Stomach (tissue), 9 donors: ENCODE results near the gene ETV3L. TPM values are rescaled to one million over a fixed set of nuclear protein-coding genes. Genes with fewer than 3 reads are reported as not detected.

ENCODE experiments used
- DNase-seq, 2 donors: peaks; one replicate each; pipeline versions ENCODE4 v3.0.0 to v3.0.0-alpha.2; 2013 to 2019
- H3K27ac ChIP-seq, 5 donors: fragments of 200-600 bp in 4 of 5; sonication (generic) in 4 of 5; one replicate each; pipeline ENCODE4 v1.5.1; 2013 to 2019; ENCODE audit warnings: mild to moderate bottlenecking in 1 of 5, moderate library complexity in 1 of 5
- H3K27me3 ChIP-seq, 3 donors: fragments of 200-600 bp; sonication (generic); one replicate each; pipeline ENCODE4 v1.5.1; 2017 to 2019; ENCODE audit warnings: mixed run types in 1 of 3
- H3K36me3 ChIP-seq, 4 donors: fragments of 200-600 bp; sonication (generic); 1 replicate in 3 of 4; 2 replicates in 1 of 4; pipeline ENCODE4 v1.5.1; 2016 to 2019
- H3K4me1 ChIP-seq, 4 donors: fragments of 200-600 bp; sonication (generic); one replicate each; pipeline ENCODE4 v1.5.1; 2016 to 2019
- H3K4me3 ChIP-seq, 4 donors: fragments of 200-600 bp; sonication (generic) in 3 of 4; one replicate each; pipeline ENCODE4 v1.5.1; 2016 to 2019; ENCODE audit warnings: mild to moderate bottlenecking in 1 of 4
- H3K9me3 ChIP-seq, 4 donors: fragments of 200-600 bp; sonication (generic); one replicate each; pipeline ENCODE4 v1.5.1; 2016 to 2019
- EP300 ChIP-seq: sonication (generic); formaldehyde crosslinking; IDR thresholded peaks from one replicate; pipeline ENCODE4 v1.6.1; 2017; ENCODE audit warnings: antibody characterized with exemption
- POLR2A ChIP-seq, 4 donors: fragments of 450-650 bp; IDR thresholded peaks; one replicate each; pipeline ENCODE4 v1.6.1; 2016; ENCODE audit warnings: antibody characterized with exemption in 4 of 4, control low read depth in 2 of 4, mild to moderate bottlenecking in 1 of 4, moderate library complexity in 1 of 4
- POLR2AphosphoS5 ChIP-seq, 3 donors: sonication (generic); formaldehyde crosslinking; IDR thresholded peaks; one replicate each; pipeline ENCODE4 v1.6.1; 2016; ENCODE audit warnings: antibody characterized with exemption in 3 of 3
- WGBS, 5 donors: extraction: QIAGEN DNeasy Blood & Tissue Kit in 3 of 5; methylation state at CpG; one replicate each; pipeline versions ENCODE4 v1.1.5 to v1.1.7; 2013 to 2018; 5-methylcytosine and 5-hydroxymethylcytosine counted together
- intact Hi-C: fragments of 100-400 bp; cut with DNase I; formaldehyde crosslinking; loops from one replicate; pipeline ENCODE4 v1.15.1; 2023; ENCODE audit warnings: low total_unique reads
- polyA plus RNA-seq, 3 donors: library from polyadenylated mRNA; stranded (reverse); fragments of 200-250 nt; gene quantifications; one replicate each; pipeline ENCODE4 v1.2.3, GENCODE V29; 2013
- total RNA-seq, 5 donors: library from RNA; depleted of rRNA; stranded (reverse); fragments of >200 nt; gene quantifications; one replicate each; pipeline versions ENCODE4 v1.1.0 to v1.2.3, GENCODE V29; 2014 to 2016
- TF ChIP-seq, protein P1 (sequence below), 7 experiments: fragments of 450-650 bp in 4 of 7; fragments of 200-600 bp in 3 of 7; sonication (generic) in 3 of 7; IDR thresholded peaks; one replicate each; pipeline ENCODE4 v1.5.1; 2016 to 2019; ENCODE audit warnings: antibody characterized with exemption in 7 of 7, control low read depth in 2 of 7, mild to moderate bottlenecking in 1 of 7
- donor health status: healthy with polysubstance abuse.
- donor health status: Bipolar disorder and iron deficiency.
- donor health status: healthy.

The ETV3L gene
- total and polyA plus RNA-seq, 8 donors, result not detected

DNA sequence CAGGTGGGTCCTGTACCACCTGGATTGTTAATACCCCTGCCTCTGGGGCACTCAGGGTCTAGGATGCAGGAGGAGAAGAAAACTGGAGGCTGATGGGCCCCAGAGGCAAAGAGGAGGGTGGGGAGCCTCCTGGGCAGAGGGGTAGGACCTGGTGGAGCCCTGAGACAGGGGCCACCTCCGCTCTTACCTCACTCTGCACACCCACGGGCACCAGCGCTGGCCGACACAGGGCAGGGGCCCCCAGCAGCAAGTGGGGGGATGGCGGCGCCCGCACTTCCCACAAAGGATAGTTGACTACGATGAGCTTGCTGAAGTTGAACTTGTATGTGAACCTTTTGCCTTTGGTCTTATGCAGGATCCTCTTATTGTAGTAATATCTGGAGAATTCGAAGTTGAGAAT, 1.1 kb downstream of the ETV3L start:
- intact Hi-C loops, result no loop called here
- Histone ChIP-seq H3K9me3 (no peaks in the 10 kb centered on the region), H3K4me3 (no peak overlapping the region), H3K27ac (no peak overlapping the region), H3K27me3 (peaks cover 0 to 8% (median 0%) of the 10 kb centered on the region in 3 donors), H3K36me3 (no peaks in the 10 kb centered on the region), H3K4me1 (no peaks in the 10 kb centered on the region)
- TF ChIP-seq POLR2AphosphoS5 (IDR thresholded peaks at IDR 0.05), result no peak
- no peak for TF ChIP-seq EP300
- no peak for TF ChIP-seq POLR2A (IDR thresholded peaks at IDR 0.05)
- TF ChIP-seq, protein P1, sequence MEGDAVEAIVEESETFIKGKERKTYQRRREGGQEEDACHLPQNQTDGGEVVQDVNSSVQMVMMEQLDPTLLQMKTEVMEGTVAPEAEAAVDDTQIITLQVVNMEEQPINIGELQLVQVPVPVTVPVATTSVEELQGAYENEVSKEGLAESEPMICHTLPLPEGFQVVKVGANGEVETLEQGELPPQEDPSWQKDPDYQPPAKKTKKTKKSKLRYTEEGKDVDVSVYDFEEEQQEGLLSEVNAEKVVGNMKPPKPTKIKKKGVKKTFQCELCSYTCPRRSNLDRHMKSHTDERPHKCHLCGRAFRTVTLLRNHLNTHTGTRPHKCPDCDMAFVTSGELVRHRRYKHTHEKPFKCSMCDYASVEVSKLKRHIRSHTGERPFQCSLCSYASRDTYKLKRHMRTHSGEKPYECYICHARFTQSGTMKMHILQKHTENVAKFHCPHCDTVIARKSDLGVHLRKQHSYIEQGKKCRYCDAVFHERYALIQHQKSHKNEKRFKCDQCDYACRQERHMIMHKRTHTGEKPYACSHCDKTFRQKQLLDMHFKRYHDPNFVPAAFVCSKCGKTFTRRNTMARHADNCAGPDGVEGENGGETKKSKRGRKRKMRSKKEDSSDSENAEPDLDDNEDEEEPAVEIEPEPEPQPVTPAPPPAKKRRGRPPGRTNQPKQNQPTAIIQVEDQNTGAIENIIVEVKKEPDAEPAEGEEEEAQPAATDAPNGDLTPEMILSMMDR (IDR thresholded peaks at IDR 0.05), result no peak
- DNase-seq, result no peak
- WGBS, 5 donors, result 87 to 94% (median 92%) methylated on average over 9 of the region's 9 CpGs

DNA sequence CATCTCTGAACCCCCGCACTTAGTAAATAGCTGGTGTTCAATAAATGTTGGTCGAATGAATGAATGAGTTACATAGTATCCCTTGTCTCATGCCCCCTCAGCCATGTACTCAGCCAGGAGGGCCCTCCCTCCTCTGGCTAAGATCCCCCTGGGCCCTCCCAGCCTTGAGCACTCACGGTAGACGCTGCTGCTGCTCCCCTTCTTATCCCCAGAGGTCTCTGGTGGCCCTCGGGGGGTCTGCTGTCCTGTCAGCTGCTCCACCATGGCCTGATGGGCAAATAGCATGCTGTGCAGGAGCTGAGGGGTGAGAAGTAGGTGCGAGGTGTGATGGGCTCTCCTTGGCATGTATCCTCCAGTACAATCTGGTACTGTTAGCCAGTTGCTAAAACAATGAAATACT, 1.9 kb downstream of the ETV3L start:
- Histone ChIP-seq H3K27me3 (peaks cover 0 to 6% (median 0%) of the 10 kb centered on the region in 3 donors), H3K27ac (no peak overlapping the region), H3K9me3 (no peaks in the 10 kb centered on the region), H3K4me3 (no peak overlapping the region), H3K36me3 (no peaks in the 10 kb centered on the region), H3K4me1 (peaks cover 2 to 6% (median 3%) of the 10 kb centered on the region in 4 donors)
- TF ChIP-seq EP300 (no peak), POLR2AphosphoS5 (IDR thresholded peaks at IDR 0.05) (no peak), POLR2A (IDR thresholded peaks at IDR 0.05) (no peak)
- TF ChIP-seq, protein P1 (IDR thresholded peaks at IDR 0.05), result no peak
- 71 to 80% (median 79%) methylated on average over 6 of the region's 6 CpGs for WGBS, 5 donors
- intact Hi-C loops, result no loop called here
- no peak for DNase-seq

DNA sequence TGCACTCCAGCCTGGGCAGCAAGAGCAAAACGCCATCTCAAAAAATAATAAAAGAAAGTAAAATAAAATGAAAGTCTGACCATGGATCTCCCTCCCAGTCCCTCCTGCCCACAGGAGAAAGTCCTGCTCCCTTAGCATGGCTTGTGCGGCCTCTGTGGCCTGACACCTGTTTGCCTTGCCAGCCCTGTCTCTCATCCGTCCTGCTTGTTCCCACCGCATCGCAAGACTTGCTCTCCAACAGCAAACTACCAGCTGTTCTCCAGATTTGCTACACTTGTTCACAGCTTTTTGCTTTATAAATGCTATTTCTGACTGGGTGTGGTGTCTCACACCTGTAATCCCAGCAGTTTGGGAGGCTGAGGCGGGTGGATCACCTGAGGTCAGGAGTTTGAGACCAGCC, 2.7 kb downstream of the ETV3L start:
- Histone ChIP-seq H3K4me3 (no peak overlapping the region), H3K27me3 (no peaks in the 10 kb centered on the region), H3K4me1 (peaks cover 3 to 8% (median 5%) of the 10 kb centered on the region in 4 donors), H3K9me3 (no peaks in the 10 kb centered on the region), H3K27ac (no peak overlapping the region), H3K36me3 (no peaks in the 10 kb centered on the region)
- intact Hi-C loops, result no loop called here
- WGBS, 5 donors, result 79 to 91% (median 83%) methylated on average over 6 of the region's 6 CpGs
- TF ChIP-seq, protein P1 (IDR thresholded peaks at IDR 0.05), result no peak
- no peak for TF ChIP-seq POLR2AphosphoS5 (IDR thresholded peaks at IDR 0.05)
- no peak for TF ChIP-seq POLR2A (IDR thresholded peaks at IDR 0.05)
- no peak for TF ChIP-seq EP300
- no peak for DNase-seq

DNA sequence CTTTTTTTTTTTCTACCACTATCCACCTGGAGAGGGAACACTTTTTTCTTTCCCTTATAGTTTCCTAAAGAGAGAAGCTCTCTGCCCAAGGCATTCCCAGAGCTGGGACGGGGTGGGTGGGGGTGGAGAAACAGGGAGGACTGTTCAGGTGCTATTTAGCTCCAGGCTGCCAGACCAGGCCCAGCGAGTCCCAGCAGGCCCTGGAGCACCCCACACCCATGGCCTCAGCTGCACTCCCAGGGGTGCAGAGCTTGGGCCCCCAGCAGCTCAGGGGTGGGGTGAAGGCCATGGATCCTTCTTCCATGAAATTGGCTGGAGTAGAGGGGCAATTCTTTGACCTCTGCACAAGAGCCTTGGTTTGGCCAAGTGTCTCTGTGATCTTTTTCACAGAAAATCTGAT, 4.1 kb downstream of the ETV3L start:
- intact Hi-C loops, result no loop called here
- no peaks in the 10 kb centered on the region for H3K36me3 ChIP-seq

More for the DNA sequence above, 4.1 kb downstream of the ETV3L start:
- H3K4me3 ChIP-seq, result no peak overlapping the region
- H3K27me3 ChIP-seq, result peaks cover 0 to 5% (median 0%) of the 10 kb centered on the region in 3 donors
- 69 to 92% (median 82%) methylated on average over 2 of the region's 2 CpGs for WGBS, 5 donors
- DNase-seq, result no peak
- peaks cover 3 to 8% (median 8%) of the 10 kb centered on the region in 4 donors for H3K4me1 ChIP-seq
- H3K27ac ChIP-seq, result no peak overlapping the region
- H3K9me3 ChIP-seq, result no peaks in the 10 kb centered on the region
- TF ChIP-seq POLR2AphosphoS5 (IDR thresholded peaks at IDR 0.05) (no peak), POLR2A (IDR thresholded peaks at IDR 0.05) (no peak), EP300 (no peak)
- TF ChIP-seq, protein P1 (IDR thresholded peaks at IDR 0.05), result no peak
